ENCODE measurements around the gene RCSD1.

- TF ChIP-seq, protein P1, sequence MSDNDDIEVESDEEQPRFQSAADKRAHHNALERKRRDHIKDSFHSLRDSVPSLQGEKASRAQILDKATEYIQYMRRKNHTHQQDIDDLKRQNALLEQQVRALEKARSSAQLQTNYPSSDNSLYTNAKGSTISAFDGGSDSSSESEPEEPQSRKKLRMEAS (CRISPR knock-in tag; IDR thresholded peaks at IDR 0.05) = no peak
- TF ChIP-seq ZNF121 (CRISPR knock-in tag; IDR thresholded peaks at IDR 0.05) (no peak), ZNF138 (CRISPR knock-in tag; conservative IDR thresholded peaks at IDR 0.05) (no peak), E2F5 (CRISPR knock-in tag; IDR thresholded peaks at IDR 0.05) (no peak), ATF3 (CRISPR knock-in tag; conservative IDR thresholded peaks at IDR 0.05) (no peak), SP1 (CRISPR knock-in tag; conservative IDR thresholded peaks at IDR 0.05) (no peak)
- TF ChIP-seq, protein P2, sequence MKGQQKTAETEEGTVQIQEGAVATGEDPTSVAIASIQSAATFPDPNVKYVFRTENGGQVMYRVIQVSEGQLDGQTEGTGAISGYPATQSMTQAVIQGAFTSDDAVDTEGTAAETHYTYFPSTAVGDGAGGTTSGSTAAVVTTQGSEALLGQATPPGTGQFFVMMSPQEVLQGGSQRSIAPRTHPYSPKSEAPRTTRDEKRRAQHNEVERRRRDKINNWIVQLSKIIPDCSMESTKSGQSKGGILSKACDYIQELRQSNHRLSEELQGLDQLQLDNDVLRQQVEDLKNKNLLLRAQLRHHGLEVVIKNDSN (CRISPR knock-in tag; IDR thresholded peaks at IDR 0.05) = no peak
These were observed 85.3 kb downstream of the RCSD1 start for GRCh38 chr1:167715157-167715999.

Data from WTC11 (cell line).